GM12878 (cell line): ENCODE data around the gene SORCS2. TPM values are rescaled to one million over a fixed set of nuclear protein-coding genes. Genes with fewer than 3 reads are reported as not detected.

ENCODE experiments used
- ATAC-seq: fragments of 200-7000 bp; cut with Tn5 transposase; 3 replicates; pipeline ENCODE4 v1.9.1; 2020; ENCODE audit warnings: mild to moderate bottlenecking, moderate library complexity
- BruUV-seq: library from RNA; stranded (reverse); fragments of 400-500 nt; replicated peaks from 2 replicates; lab custom pipeline; 2021; lab: Mats Ljungman, UMichigan
- CTCF ChIA-PET: fragments of 300-600 bp; sonication (Branson Sonifier 250); formaldehyde crosslinking; extraction: SDS; loops from one replicate; lab custom pipeline; 2021; ENCODE audit warnings: inconsistent platforms; lab: Yijun Ruan, JAX
- POLR2A ChIA-PET: fragments of 350-600 bp; formaldehyde crosslinking; extraction: SDS; loops from one replicate; lab custom pipeline; 2021; ENCODE audit warnings: inconsistent platforms; lab: Charles Lee
- RAD21 ChIA-PET: fragments of 300-600 bp; sonication (Branson Sonifier 250); formaldehyde crosslinking; loops from one replicate; lab custom pipeline; 2023; ENCODE audit warnings: antibody characterized with exemption; ENCODE audit not compliant: unreplicated experiment; lab: Charles Lee
- SMC1A ChIA-PET: fragments of 300-600 bp; sonication (Branson Sonifier 250); formaldehyde crosslinking; loops from one replicate; lab custom pipeline; 2023; ENCODE audit not compliant: unreplicated experiment, uncharacterized antibody; lab: Charles Lee
- DNase-seq: peaks from one replicate; pipeline ENCODE4 v3.0.0-alpha.2; 2011; ENCODE audit warnings: low read depth, low spot score
- FAIRE-seq: peaks from 3 replicates; lab custom pipeline; 2011; peaks lifted over from hg19 to GRCh38; lab: Jason Lieb, UNC
- H2AFZ ChIP-seq: 2 replicates; pipeline ENCODE4 v1.6.0; 2011; ENCODE audit warnings: low read depth, low read length, control low read depth; ENCODE audit not compliant: control insufficient read depth
- H3K27ac ChIP-seq: 2 replicates; pipeline ENCODE4 v1.5.1; 2011; ENCODE audit warnings: control low read depth; ENCODE audit not compliant: control insufficient read depth, insufficient read depth
- H3K27me3 ChIP-seq, 2 experiments: replicated peaks in 1 of 2; 2 replicates each; pipeline versions ENCODE4 v1.6.0 to v1.6.1; 2011; ENCODE audit warnings: low read length in 1 of 2; ENCODE audit not compliant: control insufficient read depth in 2 of 2, insufficient read depth in 2 of 2
- H3K36me3 ChIP-seq, 2 experiments: 2 replicates each; pipeline ENCODE4 v1.5.1; 2011; ENCODE audit warnings: low read length in 1 of 2; ENCODE audit not compliant: control insufficient read depth in 2 of 2, insufficient read depth in 2 of 2
- H3K4me1 ChIP-seq: 2 replicates; pipeline ENCODE4 v1.6.1; 2011; ENCODE audit warnings: mild to moderate bottlenecking, low read length, moderate library complexity, mixed read lengths; ENCODE audit not compliant: control insufficient read depth, insufficient read depth
- H3K4me2 ChIP-seq: 2 replicates; pipeline ENCODE4 v1.6.0; 2011; ENCODE audit warnings: control low read depth; ENCODE audit not compliant: control insufficient read depth, insufficient read depth
- H3K4me3 ChIP-seq: fragments of 200-600 bp; sonication (generic); 2 replicates; pipeline ENCODE4 v1.5.1; 2016
- H3K79me2 ChIP-seq: 2 replicates; pipeline ENCODE4 v1.6.0; 2011; ENCODE audit warnings: low read length; ENCODE audit not compliant: control insufficient read depth, insufficient read depth
- H3K9ac ChIP-seq: 2 replicates; pipeline ENCODE4 v1.8.0; 2011; ENCODE audit warnings: low read length, control low read depth, mixed read lengths; ENCODE audit not compliant: control insufficient read depth, insufficient read depth
- H3K9me3 ChIP-seq: replicated peaks from 3 replicates; pipeline ENCODE4 v1.5.1; 2011; ENCODE audit warnings: mild to moderate bottlenecking, low read length; ENCODE audit not compliant: control insufficient read depth, insufficient read depth
- H4K20me1 ChIP-seq: 2 replicates; pipeline ENCODE4 v1.6.0; 2011; ENCODE audit not compliant: control insufficient read depth, insufficient read depth
- CBX3 ChIP-seq: fragments of 200-600 bp; sonication (generic); IDR thresholded peaks from 2 replicates; pipeline ENCODE4 v1.6.1; 2016; ENCODE audit warnings: low read depth, borderline replicate concordance
- JUNB ChIP-seq: IDR thresholded peaks from 2 replicates; pipeline ENCODE4 v1.6.1; 2016; ENCODE audit warnings: antibody characterized with exemption, mild to moderate bottlenecking
- NBN ChIP-seq: fragments of 450-650 bp; IDR thresholded peaks from 2 replicates; pipeline ENCODE4 v1.6.1; 2016
- NFYB ChIP-seq: IDR thresholded peaks from 2 replicates; pipeline ENCODE4 v1.6.1; 2011; ENCODE audit warnings: low read depth, mild to moderate bottlenecking, low read length, improper control_type of control experiment, moderate library complexity; ENCODE audit not compliant: insufficient read depth
- POLR2AphosphoS2 ChIP-seq: IDR thresholded peaks from 2 replicates; pipeline ENCODE4 v1.6.1; 2011; ENCODE audit warnings: low read depth, mild to moderate bottlenecking, low read length, improper control_type of control experiment, moderate library complexity
- SMARCA5 ChIP-seq: fragments of 450-650 bp; IDR thresholded peaks from 2 replicates; pipeline ENCODE4 v1.6.1; 2017; ENCODE audit warnings: mild to moderate bottlenecking
- SMC3 ChIP-seq: IDR thresholded peaks from 2 replicates; pipeline ENCODE4 v1.6.1; 2011; ENCODE audit warnings: low read length, improper control_type of control experiment, borderline replicate concordance
- WRNIP1 ChIP-seq: IDR thresholded peaks from 2 replicates; pipeline ENCODE4 v1.6.1; 2011; ENCODE audit warnings: low read depth, low read length, improper control_type of control experiment, borderline replicate concordance
- ZNF274 ChIP-seq: IDR thresholded peaks from one replicate; pipeline ENCODE4 v1.8.0; 2011; ENCODE audit not compliant: insufficient read length, insufficient read depth
- ZNF622 ChIP-seq: fragments of 450-650 bp; IDR thresholded peaks from 2 replicates; pipeline ENCODE4 v1.6.1; 2017; ENCODE audit warnings: mild to moderate bottlenecking, inconsistent platforms
- WGBS: methylation state at CpG from one replicate; pipeline ENCODE4 v1.1.6; 2016; ENCODE audit warnings: low lambda C conversion rate; ENCODE audit not compliant: insufficient replicate concordance, insufficient coverage; ENCODE audit errors: missing lambda C conversion rate; 5-methylcytosine and 5-hydroxymethylcytosine counted together
- in situ Hi-C: fragments of 300-500 bp; cut with MboI; formaldehyde crosslinking; loops from 9 replicates; pipeline ENCODE4 v1.14.3; 2018; ENCODE audit warnings: mixed read lengths
- intact Hi-C: fragments of 100-400 bp; cut with micrococcal nuclease; formaldehyde crosslinking; loops from one replicate; pipeline ENCODE4 v1.14.2; 2022; ENCODE audit not compliant: unreplicated experiment
- polyA plus RNA-seq, 11 experiments: library from polyadenylated mRNA; depleted of rRNA in 4 of 11; unstranded in 6 of 11; stranded (reverse) in 5 of 11; fragments of >200 nt; fragmentation: Nextera tagmentation in 4 of 11; fragmentation: Illumina TruSeq in 1 of 11; extraction: Ambion mirVana in 4 of 11; extraction: Trizol in 1 of 11; gene quantifications; 1 replicate in 1 of 11; 2 replicates in 10 of 11; pipeline versions ENCODE4 v1.2.1 to v1.2.3, GENCODE V29; 2011 to 2016; ENCODE audit warnings: inconsistent platforms in 2 of 11, missing spikeins in 2 of 11, low read depth in 1 of 11
- total RNA-seq, 4 experiments: library from RNA; depleted of rRNA in 3 of 4; stranded (reverse); fragments of >200 nt in 3 of 4; fragmentation: Illumina TruSeq in 1 of 4; extraction: Trizol in 1 of 4; gene quantifications; 2 replicates each; pipeline versions ENCODE4 v1.2.1 to v1.2.3, GENCODE V29; 2013 to 2021
- TF ChIP-seq, protein P1 (sequence below): fragments of 450-650 bp; formaldehyde crosslinking; IDR thresholded peaks from 2 replicates; pipeline ENCODE4 v1.5.0; 2022; ENCODE audit warnings: mild to moderate bottlenecking, missing genetic modification characterization
- TF ChIP-seq, protein P2 (sequence below): fragments of 450-650 bp; IDR thresholded peaks from 2 replicates; pipeline ENCODE4 v1.6.1; 2016; ENCODE audit warnings: mild to moderate bottlenecking
- TF ChIP-seq, protein P3 (sequence below): fragments of 450-650 bp; IDR thresholded peaks from 2 replicates; pipeline ENCODE4 v1.6.1; 2017; ENCODE audit warnings: mild to moderate bottlenecking, moderate library complexity

SORCS2 gene
- total and polyA plus RNA-seq, 10 of the 15 experiments (the other 5 are each of a cell fraction or from before 2014, with no cell fraction given), result 0.01 to 0.15 (median 0.05) TPM; not detected in 5

DNA sequence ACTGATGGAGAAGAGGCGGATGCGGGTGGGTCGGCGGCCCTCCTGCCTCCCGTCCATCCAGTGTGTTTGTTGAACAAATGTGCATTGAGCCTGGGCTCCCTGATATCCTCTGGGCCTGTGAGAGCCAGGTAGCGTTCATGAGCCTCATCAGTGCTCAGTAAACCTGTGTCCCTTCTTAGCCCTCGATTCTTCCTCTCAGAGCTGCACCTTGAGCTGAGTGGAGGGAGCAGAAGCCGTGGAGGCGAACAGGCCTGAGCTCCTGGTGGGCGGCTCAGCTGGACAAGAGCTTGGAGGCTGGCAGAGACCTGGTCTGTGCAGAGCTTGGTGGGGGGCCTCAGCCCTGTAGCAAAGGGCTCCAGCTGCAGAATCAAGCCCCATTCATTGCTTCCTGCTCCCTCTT lies 112.1 kb downstream of the SORCS2 start (continued):
- TF ChIP-seq, protein P1, sequence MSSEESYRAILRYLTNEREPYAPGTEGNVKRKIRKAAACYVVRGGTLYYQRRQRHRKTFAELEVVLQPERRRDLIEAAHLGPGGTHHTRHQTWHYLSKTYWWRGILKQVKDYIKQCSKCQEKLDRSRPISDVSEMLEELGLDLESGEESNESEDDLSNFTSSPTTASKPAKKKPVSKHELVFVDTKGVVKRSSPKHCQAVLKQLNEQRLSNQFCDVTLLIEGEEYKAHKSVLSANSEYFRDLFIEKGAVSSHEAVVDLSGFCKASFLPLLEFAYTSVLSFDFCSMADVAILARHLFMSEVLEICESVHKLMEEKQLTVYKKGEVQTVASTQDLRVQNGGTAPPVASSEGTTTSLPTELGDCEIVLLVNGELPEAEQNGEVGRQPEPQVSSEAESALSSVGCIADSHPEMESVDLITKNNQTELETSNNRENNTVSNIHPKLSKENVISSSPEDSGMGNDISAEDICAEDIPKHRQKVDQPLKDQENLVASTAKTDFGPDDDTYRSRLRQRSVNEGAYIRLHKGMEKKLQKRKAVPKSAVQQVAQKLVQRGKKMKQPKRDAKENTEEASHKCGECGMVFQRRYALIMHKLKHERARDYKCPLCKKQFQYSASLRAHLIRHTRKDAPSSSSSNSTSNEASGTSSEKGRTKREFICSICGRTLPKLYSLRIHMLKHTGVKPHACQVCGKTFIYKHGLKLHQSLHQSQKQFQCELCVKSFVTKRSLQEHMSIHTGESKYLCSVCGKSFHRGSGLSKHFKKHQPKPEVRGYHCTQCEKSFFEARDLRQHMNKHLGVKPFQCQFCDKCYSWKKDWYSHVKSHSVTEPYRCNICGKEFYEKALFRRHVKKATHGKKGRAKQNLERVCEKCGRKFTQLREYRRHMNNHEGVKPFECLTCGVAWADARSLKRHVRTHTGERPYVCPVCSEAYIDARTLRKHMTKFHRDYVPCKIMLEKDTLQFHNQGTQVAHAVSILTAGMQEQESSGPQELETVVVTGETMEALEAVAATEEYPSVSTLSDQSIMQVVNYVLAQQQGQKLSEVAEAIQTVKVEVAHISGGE (CRISPR knock-in tag), result no peak
- TF ChIP-seq ZNF622 (no peak), NBN (no peak)
- TF ChIP-seq, protein P2, sequence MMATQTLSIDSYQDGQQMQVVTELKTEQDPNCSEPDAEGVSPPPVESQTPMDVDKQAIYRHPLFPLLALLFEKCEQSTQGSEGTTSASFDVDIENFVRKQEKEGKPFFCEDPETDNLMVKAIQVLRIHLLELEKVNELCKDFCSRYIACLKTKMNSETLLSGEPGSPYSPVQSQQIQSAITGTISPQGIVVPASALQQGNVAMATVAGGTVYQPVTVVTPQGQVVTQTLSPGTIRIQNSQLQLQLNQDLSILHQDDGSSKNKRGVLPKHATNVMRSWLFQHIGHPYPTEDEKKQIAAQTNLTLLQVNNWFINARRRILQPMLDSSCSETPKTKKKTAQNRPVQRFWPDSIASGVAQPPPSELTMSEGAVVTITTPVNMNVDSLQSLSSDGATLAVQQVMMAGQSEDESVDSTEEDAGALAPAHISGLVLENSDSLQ, result no peak

DNA sequence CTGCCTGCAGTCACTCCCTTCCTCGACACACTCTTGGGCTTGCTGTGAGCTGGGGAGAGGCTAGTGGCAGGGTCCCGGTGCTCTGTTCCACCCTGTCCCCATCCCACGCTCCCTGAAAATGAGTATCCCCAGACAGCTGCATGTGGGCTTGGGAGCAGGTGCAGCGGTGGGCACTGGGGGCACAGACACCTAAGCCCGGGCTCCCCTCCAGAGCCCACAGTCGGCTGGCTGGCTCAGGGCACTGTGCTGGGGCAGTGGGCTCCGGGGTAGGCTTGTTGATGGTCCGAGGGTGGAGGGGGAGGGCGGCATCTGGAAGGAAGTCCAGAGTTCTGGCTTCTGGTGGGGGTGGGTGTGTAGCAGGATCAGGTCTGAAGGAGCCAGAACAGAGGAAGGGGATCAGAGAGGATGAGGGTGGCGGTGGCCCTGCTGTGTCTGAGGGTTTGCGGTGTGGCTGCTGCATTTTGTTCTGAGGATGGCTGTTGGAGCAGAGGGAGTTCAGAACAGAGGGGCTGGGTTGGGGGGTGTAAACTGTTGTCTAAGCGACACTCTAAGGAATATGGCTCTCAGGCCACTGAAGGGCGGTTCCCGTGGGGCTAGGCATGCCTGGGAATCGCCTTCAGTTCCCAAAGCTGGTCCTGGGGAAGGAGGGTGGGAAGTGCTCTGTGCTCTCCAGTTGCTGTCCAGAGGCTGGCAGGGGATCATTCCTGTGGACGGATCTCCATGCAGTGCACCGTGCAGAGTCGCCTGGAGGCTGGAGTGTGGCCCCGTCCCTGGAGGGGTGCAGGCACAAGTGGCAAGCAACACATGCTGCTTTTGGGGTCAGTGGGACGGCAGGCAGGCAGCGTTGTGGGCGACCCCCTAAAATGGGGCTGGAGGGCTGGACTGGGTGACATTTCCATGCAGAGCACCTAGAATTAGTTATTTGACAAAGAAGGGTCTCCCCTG lies 114.0 kb downstream of the SORCS2 start:
- FAIRE-seq, result no peak
- CTCF ChIA-PET, result no interaction called here
- 19% methylated on average over 22 of the region's 22 CpGs for WGBS
- no peak for TF ChIP-seq JUNB
- TF ChIP-seq, protein P3, sequence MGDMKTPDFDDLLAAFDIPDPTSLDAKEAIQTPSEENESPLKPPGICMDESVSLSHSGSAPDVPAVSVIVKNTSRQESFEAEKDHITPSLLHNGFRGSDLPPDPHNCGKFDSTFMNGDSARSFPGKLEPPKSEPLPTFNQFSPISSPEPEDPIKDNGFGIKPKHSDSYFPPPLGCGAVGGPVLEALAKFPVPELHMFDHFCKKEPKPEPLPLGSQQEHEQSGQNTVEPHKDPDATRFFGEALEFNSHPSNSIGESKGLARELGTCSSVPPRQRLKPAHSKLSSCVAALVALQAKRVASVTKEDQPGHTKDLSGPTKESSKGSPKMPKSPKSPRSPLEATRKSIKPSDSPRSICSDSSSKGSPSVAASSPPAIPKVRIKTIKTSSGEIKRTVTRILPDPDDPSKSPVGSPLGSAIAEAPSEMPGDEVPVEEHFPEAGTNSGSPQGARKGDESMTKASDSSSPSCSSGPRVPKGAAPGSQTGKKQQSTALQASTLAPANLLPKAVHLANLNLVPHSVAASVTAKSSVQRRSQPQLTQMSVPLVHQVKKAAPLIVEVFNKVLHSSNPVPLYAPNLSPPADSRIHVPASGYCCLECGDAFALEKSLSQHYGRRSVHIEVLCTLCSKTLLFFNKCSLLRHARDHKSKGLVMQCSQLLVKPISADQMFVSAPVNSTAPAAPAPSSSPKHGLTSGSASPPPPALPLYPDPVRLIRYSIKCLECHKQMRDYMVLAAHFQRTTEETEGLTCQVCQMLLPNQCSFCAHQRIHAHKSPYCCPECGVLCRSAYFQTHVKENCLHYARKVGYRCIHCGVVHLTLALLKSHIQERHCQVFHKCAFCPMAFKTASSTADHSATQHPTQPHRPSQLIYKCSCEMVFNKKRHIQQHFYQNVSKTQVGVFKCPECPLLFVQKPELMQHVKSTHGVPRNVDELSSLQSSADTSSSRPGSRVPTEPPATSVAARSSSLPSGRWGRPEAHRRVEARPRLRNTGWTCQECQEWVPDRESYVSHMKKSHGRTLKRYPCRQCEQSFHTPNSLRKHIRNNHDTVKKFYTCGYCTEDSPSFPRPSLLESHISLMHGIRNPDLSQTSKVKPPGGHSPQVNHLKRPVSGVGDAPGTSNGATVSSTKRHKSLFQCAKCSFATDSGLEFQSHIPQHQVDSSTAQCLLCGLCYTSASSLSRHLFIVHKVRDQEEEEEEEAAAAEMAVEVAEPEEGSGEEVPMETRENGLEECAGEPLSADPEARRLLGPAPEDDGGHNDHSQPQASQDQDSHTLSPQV, result no peak
- no peak for TF ChIP-seq CBX3
- TF ChIP-seq SMC3, result no peak
- no peak for TF ChIP-seq POLR2AphosphoS2
- no peak for TF ChIP-seq SMARCA5
- no peak for TF ChIP-seq ZNF274
- no peak for TF ChIP-seq NFYB
- no peak for TF ChIP-seq WRNIP1

More for the DNA sequence above, 114.0 kb downstream of the SORCS2 start:
- RAD21 ChIA-PET, result no interaction called here
- Histone ChIP-seq H3K4me3 (no peak overlapping the region), H2AFZ (no peak overlapping the region), H3K9ac (no peak overlapping the region), H3K27me3 (peaks cover 0 to 4% of the 10 kb centered on the region in 2 experiments; a peak in 1 of 4 replicates), H3K36me3 (no peaks in the 10 kb centered on the region), H3K4me2 (no peak overlapping the region), H3K79me2 (no peaks in the 10 kb centered on the region), H3K4me1 (no peaks in the 10 kb centered on the region), H3K27ac (no peak overlapping the region), H4K20me1 (no peaks in the 10 kb centered on the region), H3K9me3 (no peaks in the 10 kb centered on the region)
- in situ Hi-C loops (no loop called here), intact Hi-C loops (no loop called here)
- DNase-seq, result no peak
- BruUV-seq, result no TSS peak
- SMC1A ChIA-PET, result no interaction called here
- ATAC-seq, result no peak
- POLR2A ChIA-PET, result no interaction called here
